Activated T-helper 1 cell treated with Interleukin-2 at 50 U/mL for 16 hours (primary cell): ENCODE data around the gene HSPA9.

Source experiments
- DNase-seq: peaks from one replicate; pipeline ENCODE4 v3.0.0-alpha.2; 2020; ENCODE audit warnings: low read depth

HSPA9 gene

GRCh38 chr5:138575194-138576015 lies at the start of gene HSPA9:
HSPA9 (minus strand) TSS chr5:138575401; CDS start chr5:138575318, 83 bp downstream.
- DNase-seq: peak; percentile 94

DNA sequence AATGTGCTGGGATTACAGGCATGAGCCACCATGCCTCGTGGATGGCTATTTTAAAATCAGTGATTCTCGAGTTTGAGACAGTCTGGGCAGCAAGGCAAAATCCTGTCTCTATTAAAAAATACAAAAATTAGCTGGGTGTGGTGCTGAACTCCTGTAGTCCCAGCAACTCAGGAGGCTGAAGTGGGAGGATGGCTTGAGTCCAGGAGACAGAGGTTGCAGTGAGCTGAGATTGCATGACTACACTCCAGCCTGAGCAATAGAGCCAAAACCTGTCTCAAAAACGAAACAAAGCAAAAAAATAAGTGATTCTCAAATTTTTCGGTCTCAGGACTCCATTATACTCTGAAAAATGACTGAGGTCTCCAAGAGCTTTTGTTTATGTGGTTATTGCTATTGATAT lies 47.9 kb upstream of the HSPA9 start:
- no peak for DNase-seq

GRCh38 chr5:138622051-138622450 lies 46.9 kb upstream of the HSPA9 start:
- DNase-seq: no peak

GRCh38 chr5:138620663-138621224 lies 45.5 kb upstream of the HSPA9 start:
- DNase-seq: no peak

DNA sequence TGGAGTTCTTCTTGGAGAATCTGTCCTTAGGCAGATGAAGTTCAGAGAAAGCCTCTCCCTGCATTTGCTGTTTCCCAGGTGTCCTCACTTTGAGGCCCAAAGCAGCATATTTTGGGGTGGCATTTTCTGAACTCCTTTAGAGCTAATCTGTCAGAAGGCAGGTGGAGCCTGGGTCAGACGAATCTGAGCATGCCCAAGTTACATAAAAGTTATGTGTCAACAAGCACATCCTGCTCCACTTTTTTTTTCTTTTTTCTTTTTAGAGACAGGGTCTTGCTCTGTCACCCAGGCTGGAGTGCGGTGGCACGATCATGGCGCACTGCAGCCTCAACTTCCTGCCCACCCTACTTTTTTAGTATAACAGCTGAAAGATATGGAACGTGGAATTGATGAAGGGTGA lies 41.3 kb upstream of the HSPA9 start:
- no peak for DNase-seq

DNA sequence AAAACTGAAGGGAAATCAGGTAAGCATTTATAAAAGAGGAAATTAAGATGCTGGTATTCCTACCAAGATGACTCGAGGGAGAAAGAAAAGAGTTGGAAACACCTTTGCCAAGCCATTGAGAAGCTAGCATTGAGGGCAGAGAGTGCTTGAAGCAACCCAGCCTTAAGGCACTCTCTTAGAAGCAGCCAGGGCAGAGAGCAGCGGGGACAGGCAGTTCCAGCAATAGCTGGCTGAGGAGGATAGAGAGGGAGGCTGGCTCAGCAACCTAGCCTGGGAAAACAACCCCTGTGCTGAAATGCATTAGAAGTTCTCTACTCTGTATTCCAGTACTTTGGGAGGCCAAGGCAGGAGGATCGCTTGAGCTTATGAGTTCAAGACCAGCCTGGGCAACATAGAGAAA lies 40.3 kb upstream of the HSPA9 start:
- no peak for DNase-seq

DNA sequence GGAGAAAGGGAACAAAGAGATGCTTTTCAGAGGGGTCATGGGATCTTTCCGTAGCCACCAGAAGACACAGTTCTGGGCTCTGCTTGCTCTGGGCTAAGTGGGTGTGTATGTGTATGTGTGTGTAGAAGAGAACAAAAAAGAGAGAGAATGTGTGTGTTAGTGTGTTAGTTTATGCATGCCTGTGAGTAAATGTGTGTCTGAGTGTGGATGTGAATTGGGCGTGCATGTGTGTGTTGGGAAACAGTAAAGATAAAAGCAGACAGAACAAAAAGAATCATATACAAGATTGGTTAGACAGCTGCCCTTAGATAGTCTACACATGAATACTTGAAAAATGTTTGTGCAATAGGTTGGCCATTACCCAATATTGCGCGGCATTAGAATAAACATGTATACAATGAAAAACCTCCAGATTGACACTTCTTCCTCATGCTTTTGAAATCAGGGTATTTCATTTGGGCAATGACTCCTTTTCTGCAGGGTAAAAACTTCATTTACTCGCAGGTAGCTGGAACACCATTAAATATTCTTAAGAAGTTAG lies 36.5 kb upstream of the HSPA9 start:
- no peak for DNase-seq

DNA sequence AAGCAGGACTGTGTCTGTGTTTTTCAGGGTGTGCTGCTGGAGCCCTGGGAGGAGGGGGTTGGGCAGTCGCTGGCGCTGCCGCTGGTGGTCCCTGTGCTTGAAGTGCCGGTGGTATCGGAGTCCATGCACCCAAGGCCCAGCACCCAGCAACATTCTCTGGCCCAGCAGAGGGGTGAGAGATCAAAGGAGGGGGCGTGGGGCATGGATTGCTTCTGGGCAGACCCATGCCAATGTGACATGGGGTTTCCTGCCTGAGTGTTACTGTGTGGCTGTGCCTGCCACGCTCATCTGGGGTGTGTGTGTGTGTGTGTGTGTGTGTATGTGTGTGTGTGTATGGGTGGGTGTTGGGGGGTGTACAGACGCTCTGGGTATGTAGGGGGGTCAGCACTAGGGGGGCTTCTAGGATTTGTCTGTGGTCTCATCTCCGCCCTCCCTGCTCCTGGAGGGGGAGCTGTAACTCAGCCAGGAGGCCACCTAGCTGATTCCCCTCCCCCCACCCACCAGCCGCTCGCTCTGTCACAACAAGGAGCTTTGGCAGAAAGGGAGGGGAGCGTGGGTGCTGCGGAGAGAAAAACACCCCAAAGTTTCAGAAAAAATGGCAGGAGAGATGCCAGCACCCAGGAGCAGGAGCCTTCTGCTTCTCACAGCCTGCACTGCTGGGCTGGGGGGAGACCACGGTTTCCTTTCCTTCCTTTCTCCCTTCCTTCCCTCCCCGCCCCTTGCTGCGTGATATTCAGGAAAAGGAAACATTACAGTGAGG lies 35.9 kb upstream of the HSPA9 start:
- no peak for DNase-seq

DNA sequence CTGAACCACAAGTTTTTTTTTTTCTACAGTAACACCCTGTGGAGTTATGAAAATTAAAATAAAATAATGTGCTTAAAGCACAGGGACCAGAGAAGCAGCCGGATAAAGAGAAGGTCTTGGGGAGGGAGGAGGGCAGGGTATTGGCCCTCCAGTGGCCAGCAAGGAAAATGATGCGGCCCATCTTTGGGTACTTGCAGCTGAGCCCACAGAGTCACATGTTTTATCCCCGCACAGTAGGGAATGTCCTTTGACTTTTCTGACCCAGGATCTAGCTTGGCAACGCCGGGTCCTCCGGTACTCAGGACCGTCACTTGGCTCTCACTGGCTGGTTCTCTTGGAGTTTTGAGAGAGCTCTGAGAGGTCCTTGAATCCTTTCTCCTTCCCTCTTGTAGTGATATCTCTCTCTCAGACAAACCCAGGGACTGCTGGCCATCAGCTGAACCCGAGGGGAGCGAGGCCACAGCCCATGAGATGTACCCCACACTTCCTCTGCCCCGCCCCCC lies 35.3 kb upstream of the HSPA9 start:
- DNase-seq: no peak

DNA sequence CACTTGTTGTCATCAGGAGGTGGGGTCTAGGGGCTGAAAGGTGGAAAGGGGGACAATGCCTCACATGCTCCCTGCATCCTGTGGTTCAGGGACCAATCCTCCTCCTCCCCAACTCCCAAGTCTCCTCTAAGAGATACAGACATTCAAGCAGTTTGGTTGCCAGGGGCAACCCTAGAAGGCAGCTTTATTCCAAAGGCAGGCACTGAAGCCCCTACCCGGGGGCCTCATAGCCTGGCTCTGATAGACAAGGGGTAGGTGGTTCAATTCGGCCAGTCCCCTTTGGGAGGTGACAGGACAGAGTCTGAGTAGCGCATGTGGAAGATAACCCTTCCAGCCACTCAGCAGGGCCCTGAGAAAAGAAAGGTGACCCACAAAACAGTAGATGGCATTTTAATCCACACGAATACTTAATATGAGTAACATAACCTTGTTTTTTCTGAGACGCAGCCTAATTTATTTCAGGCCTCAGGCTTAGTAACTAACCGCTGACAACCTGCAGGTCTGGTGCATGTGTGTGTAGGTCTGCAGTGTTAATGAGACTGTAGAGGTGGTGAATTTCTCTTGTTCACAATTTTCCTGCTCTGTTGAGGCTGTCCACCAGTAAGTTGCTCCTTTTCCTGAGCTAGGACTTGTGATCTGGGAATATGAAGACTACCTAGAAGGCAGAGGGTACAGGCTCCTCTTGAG lies 31.3 kb upstream of the HSPA9 start:
- no peak for DNase-seq

DNA sequence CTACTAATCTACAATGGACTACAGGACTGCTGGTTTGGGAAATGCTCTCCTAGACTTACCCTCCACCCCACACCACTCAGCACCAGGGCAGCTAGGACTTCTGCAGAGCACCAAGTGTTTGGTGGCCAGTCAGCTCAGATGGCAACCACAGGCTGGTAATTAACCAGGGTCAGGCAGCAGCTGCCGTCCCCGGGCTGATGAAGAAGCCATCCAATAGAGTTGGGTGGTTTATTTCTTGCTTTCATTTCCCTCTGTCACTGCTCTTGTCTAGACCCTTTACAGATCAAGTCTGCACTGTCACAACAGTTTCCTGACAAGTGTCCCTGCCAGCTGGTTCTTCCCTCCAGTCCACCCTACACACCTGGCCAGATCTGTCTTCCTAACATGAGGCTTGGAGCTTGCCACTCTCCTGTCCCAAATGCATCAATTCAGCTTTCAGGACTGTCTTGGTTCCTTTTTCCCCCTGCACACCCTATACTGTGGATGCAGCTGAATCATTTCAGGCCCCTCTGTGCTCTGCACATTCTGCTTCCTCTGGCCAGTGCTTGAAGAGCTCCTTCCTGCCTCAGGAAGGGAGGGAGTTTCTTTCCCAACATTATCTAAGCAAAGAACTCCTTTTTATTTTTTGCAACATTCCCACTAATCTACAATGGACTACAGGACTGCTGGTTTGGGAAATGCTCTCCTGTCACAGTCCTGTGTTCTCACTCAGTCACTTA lies 30.2 kb upstream of the HSPA9 start:
- DNase-seq: no peak

DNA sequence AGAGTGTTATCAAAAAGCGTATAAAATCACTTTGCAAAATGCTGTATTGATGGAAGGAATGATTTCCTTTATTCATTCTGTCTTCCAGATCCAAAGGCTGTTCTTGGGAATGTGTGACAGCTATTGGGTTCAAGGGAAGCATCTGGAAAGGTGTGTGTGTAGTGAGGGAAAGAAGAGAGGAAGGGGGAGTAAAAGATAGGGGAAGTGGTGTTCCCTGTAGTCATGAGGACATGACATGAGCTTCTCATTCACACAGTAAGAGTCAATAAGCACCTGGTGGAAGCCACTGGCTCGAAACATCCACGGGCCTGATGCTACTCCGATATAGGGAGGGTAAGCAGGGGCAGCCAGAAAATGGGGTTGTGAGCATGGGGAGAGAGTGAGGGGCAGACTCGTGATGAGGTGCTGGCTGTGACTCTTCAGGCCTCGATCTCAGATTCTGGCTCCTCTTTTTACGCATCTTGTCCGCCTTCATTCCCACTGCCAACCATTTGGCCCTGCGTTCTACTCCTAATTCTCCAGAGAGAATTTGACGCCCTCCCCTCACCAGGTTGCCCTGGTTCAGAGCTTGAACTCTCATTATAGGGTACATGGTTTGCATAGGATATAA lies 29.1 kb upstream of the HSPA9 start:
- no peak for DNase-seq

GRCh38 chr5:138603249-138603920 lies 28.2 kb upstream of the HSPA9 start:
- no peak for DNase-seq

DNA sequence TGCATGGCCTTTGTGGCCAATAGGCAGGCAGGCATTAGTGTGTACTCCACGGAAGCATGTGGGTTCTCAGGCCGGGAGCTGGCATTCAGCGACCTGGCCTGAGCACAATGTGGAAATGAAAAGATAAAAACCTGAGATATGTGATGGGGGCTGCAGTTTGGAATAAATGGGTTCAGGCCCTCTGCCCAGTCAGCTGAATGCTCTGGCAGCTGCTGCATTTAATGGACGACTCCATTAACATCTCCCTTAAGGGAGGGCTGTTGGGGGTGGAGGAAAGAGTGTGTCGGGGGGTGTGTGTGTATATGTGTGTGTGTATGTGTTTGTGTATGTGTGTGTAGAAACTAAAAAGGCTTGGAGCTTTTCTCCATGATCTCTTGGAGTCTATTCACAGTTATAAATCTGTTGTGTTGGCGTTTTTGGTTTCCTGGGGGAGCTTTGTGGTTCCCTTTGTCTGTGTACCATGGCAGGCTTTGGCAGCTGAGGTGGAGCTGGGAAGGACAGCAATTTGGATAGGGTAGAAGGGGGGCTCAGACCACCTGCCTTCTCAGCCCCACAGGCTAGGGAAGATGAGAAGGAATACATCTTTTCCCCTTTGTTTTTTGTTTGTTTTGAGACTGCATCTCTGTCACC lies 27.3 kb upstream of the HSPA9 start:
- no peak for DNase-seq

DNA sequence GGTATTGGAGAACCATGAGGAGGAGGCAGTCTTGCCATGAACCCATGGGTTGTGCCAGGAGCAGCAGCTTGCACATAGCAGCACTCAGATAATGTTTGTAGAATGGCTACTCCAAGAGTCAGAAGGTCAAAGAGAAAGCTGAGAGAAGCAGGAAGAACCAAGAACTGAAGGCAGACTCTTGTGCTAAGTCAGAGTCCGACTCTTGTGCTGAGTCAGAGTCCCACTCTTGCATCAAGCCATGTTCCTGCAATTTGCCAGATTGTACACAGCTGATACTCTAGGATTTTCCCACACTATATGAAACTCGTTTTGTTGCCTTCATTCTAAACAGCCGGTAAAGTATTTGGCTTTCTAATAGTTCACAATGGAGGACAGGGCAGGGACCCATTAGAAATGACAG lies 26.2 kb upstream of the HSPA9 start:
- DNase-seq: no peak

DNA sequence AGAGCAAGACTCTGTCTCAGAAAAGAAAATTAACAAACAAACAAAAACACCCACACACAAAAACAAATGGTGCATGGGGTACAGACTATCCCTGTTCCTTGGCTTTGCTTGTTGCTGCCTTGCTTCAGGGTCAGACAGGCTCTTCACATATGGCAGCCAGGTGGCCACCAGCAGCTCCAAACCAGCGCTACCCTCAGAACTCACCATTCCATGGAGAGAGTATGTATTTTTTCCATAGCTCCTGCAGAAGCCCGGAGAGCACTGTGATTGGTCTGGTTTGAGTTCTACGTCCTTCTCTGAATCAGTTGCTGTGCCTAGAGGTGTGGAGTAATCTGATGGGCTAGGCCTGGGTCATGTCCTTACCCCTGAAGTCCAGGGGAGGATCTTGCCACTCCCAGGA lies 25.2 kb upstream of the HSPA9 start:
- no peak for DNase-seq

DNA sequence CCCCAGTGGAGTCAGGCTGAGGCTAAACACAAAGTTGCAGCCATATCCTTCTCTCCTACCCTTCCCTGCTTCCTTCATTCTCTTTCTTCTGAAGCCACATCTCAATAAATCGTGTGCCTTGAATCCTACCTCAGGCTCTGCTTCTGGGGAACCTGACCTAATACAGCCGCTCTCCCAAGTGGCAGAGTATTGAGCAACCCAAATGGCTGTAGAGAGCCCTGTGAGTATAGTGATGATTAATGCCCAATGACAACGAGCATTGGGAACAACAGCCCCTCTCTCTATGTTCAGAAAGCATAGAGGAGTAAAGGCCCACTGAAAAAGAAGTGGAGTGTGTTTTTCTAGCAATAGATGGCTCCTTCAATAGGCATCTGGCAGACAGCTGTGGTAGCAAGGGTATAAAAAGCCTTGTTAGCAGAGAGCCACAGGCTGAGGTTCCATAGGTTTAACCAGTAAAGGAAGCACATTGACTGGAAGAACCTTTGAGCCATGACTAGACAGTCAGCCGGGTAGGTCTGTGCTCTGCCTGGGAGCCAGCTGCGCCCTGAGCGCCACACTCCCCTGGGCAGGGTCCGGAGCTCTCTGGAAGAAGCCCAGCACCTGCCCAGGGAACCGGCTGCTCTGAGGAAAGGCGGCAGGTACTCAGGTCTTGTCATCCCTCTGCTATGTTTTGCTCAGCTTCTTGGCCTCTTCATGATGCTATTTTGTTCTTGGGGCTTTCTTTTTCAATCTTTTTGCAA lies 22.6 kb upstream of the HSPA9 start:
- no peak for DNase-seq

- no peak for DNase-seq
These were observed 21.1 kb upstream of the HSPA9 start for GRCh38 chr5:138596105-138596881.
